ENCODE measurements around the gene C19orf25. TPM values are rescaled to one million over a fixed set of nuclear protein-coding genes. Genes with fewer than 3 reads are reported as not detected.

C19orf25 gene
- total and polyA plus RNA-seq, 2 of the 13 experiments (the other 11 are each of a cell fraction or from before 2014, with no cell fraction given) = 14.2 to 32.4 TPM

DNA sequence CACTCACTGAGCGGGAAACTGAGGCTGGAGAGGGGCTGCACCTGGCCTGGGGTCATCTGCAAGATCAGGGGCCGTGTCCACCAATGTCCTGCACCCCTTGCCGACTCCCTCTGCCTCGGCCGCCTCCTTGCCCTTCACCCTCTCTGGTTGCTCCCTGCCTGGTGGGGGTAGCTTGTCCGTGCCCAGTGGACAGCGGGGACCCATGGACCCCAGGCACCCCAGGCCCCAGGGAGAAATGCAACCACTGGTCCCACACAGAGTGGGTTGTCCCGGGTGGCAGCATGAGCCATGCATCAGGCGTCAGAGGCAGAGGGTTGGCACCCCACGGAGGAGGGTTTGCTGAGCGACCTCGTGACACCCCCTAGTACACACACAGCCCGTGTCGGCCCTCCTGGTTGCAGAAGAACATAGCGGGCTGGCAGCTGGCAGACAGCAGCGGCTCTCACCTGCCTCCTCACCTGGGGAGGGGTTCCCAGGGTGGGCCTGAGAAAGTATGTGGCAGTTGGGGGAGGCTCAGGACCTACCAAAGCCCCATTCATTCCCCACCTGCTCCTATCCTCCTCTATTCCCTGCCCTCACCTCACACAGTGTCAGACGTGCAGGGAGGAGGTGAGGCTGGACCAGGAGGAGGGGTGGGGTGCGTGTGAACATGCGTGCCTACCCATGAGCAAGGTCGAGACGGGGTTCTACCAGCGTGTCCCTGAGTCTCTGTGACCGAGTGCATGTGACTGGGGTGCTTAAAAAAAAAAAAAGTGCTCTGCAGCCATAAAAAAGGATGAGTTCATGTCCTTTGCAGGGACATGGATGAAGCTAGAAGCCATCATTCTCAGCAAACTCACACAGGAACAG lies 25.1 kb upstream of the C19orf25 start (continued):
- TF ChIP-seq MTF1 (CRISPR knock-in tag; IDR thresholded peaks at IDR 0.05) = no peak
- no peak for TF ChIP-seq ZNF570 (CRISPR knock-in tag; IDR thresholded peaks at IDR 0.05; ENCODE audit: borderline replicate concordance)
- TF ChIP-seq KLF15 (CRISPR knock-in tag; IDR thresholded peaks at IDR 0.05; ENCODE audit: borderline replicate concordance) = no peak

- Histone ChIP-seq H3K9me3 (ENCODE audit: low read length) (no peaks in the 10 kb centered on the region), H3K4me1 (ENCODE audit: insufficient read depth, low read length) (peaks cover 25% of the 10 kb centered on the region), H2AFZ (ENCODE audit: low read length) (no peak overlapping the region), H3K27ac (ENCODE audit: extremely low read length, insufficient read depth, low read length) (no peak overlapping the region), H3K36me3 (replicated peaks in 1 of 2; ENCODE audit: control insufficient read depth in 1 of 2, insufficient read depth in 2 of 2, low read length in 2 of 2) (no peaks in the 10 kb centered on the region), H3K4me3 (replicated peaks in 1 of 3; ENCODE audit: insufficient read depth in 1 of 3, low read depth in 2 of 3, low read length in 3 of 3) (peak overlapping the region in 1 of 3 experiments; percentile 51; a peak in 2 of 6 replicates), H4K20me1 (ENCODE audit: insufficient read depth, low read length) (no peaks in the 10 kb centered on the region), H3K79me2 (ENCODE audit: insufficient read depth, low read length) (no peaks in the 10 kb centered on the region), H3K27me3 (ENCODE audit: control insufficient read depth in 1 of 2, insufficient read depth in 2 of 2, low read length in 2 of 2) (no peaks in the 10 kb centered on the region), H3K9ac (ENCODE audit: insufficient read depth, low read depth, low read length) (peak overlapping the region; percentile 43), H3K4me2 (ENCODE audit: low read depth, low read length) (peak overlapping the region; percentile 43)
- ChIA-PET POLR2A (interaction anchor here (1.3 kb wide), 1 partner anchor 12 kb away, joined by 4 read pairs; the partner anchor contains the start of gene REEP6), CTCF (ENCODE audit: low intra/inter-chr PET ratio, low total read pairs) (interaction anchor here (0.6 to 1.2 kb wide), 2 partner anchors 10 to 96 kb away, joined by 3 to 5 read pairs; partner anchors contain the start of genes ADAMTSL5 and DAZAP1)
- intact Hi-C loops (cut with micrococcal nuclease; ENCODE audit: unreplicated experiment) (no loop called here), in situ Hi-C loops (cut with HindIII; ENCODE audit: extremely low pct_ligation_motif_present, low pct_unique_long_range_greater_than_20kb) (no loop called here)
- no peak for FAIRE-seq
- no TSS peak for BruUV-seq (replicated peaks)
- peak; percentile 59 for ATAC-seq
- WGBS (ENCODE audit: low lambda C conversion rate) = 69% methylated on average over 10 of the region's 49 CpGs
- DNase-seq (ENCODE audit: low spot score) = no peak
- TF ChIP-seq ARID5B (CRISPR knock-in tag; IDR thresholded peaks at IDR 0.05) (0 out of 2 replicates have a peak, but pooled peaks have one; percentile 8), ZBTB33 (CRISPR knock-in tag; IDR thresholded peaks at IDR 0.05) (peak; percentile 72), RFXAP (CRISPR knock-in tag; IDR thresholded peaks at IDR 0.05; ENCODE audit: borderline replicate concordance) (no peak), ZNF124 (CRISPR knock-in tag; IDR thresholded peaks at IDR 0.05) (no peak), ZNF274 (CRISPR knock-in tag; IDR thresholded peaks at IDR 0.05) (0 out of 2 replicates have a peak, but pooled peaks have one; percentile 21), ZNF451 (CRISPR knock-in tag; IDR thresholded peaks at IDR 0.05) (no peak), ELF3 (CRISPR knock-in tag; IDR thresholded peaks at IDR 0.05) (no peak), ZNF253 (CRISPR knock-in tag; IDR thresholded peaks at IDR 0.05; ENCODE audit: borderline replicate concordance) (no peak)
- TF ChIP-seq, protein P1, sequence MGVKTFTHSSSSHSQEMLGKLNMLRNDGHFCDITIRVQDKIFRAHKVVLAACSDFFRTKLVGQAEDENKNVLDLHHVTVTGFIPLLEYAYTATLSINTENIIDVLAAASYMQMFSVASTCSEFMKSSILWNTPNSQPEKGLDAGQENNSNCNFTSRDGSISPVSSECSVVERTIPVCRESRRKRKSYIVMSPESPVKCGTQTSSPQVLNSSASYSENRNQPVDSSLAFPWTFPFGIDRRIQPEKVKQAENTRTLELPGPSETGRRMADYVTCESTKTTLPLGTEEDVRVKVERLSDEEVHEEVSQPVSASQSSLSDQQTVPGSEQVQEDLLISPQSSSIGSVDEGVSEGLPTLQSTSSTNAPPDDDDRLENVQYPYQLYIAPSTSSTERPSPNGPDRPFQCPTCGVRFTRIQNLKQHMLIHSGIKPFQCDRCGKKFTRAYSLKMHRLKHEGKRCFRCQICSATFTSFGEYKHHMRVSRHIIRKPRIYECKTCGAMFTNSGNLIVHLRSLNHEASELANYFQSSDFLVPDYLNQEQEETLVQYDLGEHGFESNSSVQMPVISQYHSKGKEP (CRISPR knock-in tag; IDR thresholded peaks at IDR 0.05) = no peak
Measured at GRCh38 chr19:1503089-1503924, 24.3 kb upstream of the C19orf25 start.
